Esophagus squamous epithelium (tissue), 5 donors: ENCODE data around the gene NAV2. TPM values are rescaled to one million over a fixed set of nuclear protein-coding genes. Genes with fewer than 3 reads are reported as not detected.
A peak's percentile ranks its signal among the peaks of the same experiment; 100 is the strongest.

ENCODE experiments used
- DNase-seq: peaks from one replicate; lab custom pipeline; 2025; lab: John Stamatoyannopoulos, UW
- H3K27ac ChIP-seq, 4 donors: fragments of 200-600 bp; sonication (generic); one replicate each; pipeline ENCODE4 v1.5.1; 2016 to 2019; ENCODE audit warnings: mild to moderate bottlenecking in 1 of 4
- H3K27me3 ChIP-seq, 4 donors: fragments of 200-600 bp; sonication (generic); 1 replicate in 3 of 4; 2 replicates in 1 of 4; pipeline versions ENCODE4 v1.5.1 to v1.6.0; 2017 to 2021; ENCODE audit warnings: antibody characterized with exemption in 1 of 4
- H3K36me3 ChIP-seq, 3 donors: fragments of 200-600 bp; sonication (generic); one replicate each; pipeline ENCODE4 v1.5.1; 2016 to 2019
- H3K4me1 ChIP-seq, 3 donors: fragments of 200-600 bp; sonication (generic); one replicate each; pipeline ENCODE4 v1.5.1; 2017 to 2019
- H3K4me3 ChIP-seq, 4 donors: fragments of 200-600 bp; sonication (generic); 1 replicate in 3 of 4; 2 replicates in 1 of 4; pipeline ENCODE4 v1.5.1; 2016 to 2019; ENCODE audit warnings: mild to moderate bottlenecking in 2 of 4, moderate library complexity in 1 of 4
- H3K9me3 ChIP-seq, 3 donors: fragments of 200-600 bp; sonication (generic); one replicate each; pipeline ENCODE4 v1.5.1; 2016 to 2019
- POLR2A ChIP-seq, 4 donors: fragments of 450-650 bp; IDR thresholded peaks; one replicate each; pipeline ENCODE4 v1.6.1; 2017; ENCODE audit warnings: antibody characterized with exemption in 4 of 4, mild to moderate bottlenecking in 4 of 4, moderate library complexity in 3 of 4
- WGBS, 2 donors: methylation state at CpG; one replicate each; pipeline ENCODE4 v1.1.5; 2018; 5-methylcytosine and 5-hydroxymethylcytosine counted together
- intact Hi-C: fragments of 100-400 bp; cut with DNase I; formaldehyde crosslinking; loops from one replicate; pipeline ENCODE4 v1.15.0; 2022
- total RNA-seq, 4 donors: library from RNA; depleted of rRNA; stranded (reverse); fragments of >200 nt; gene quantifications; one replicate each; pipeline ENCODE4 v1.1.0, GENCODE V29; 2016
- TF ChIP-seq, protein P1 (sequence below), 6 experiments: fragments of 450-650 bp in 4 of 6; fragments of 200-600 bp in 2 of 6; sonication (generic) in 2 of 6; IDR thresholded peaks; one replicate each; pipeline ENCODE4 v1.5.1; 2016 to 2019; ENCODE audit warnings: antibody characterized with exemption in 6 of 6, mild to moderate bottlenecking in 4 of 6, moderate library complexity in 4 of 6
- donor health status: DM: yes; HTN: yes; CAD: no.

Gene NAV2
- total RNA-seq, 4 donors from 2014 or later, result 4.9 to 19.1 (median 14.6) TPM

DNA sequence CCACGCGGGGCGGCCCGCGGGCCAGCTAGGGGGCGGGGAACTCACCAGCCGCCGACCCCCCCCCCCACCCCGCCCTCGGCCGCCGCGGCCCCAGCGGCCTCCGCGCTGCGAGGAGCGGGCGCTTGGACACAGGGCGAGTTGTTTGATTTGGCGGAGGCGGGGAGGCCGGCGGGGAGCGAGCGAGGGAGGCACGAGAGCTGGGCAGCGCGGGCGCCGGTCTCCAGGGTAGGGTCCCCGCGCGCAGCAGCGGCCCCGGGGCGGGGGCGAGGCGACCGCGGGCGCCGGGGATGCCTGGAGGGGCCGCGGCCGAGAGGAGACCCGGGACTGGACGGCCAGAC is 64.4 kb downstream of the NAV2 start:
- 2% methylated on average over 9 of the region's 48 CpGs; no CpG with 5 or more reads in 1 of the 2 donors for WGBS, 2 donors
- Histone ChIP-seq H3K9me3 (no peaks in the 10 kb centered on the region), H3K36me3 (no peaks in the 10 kb centered on the region), H3K27ac (peak overlapping the region in 2 of 4 donors; percentile 12 to 16), H3K4me3 (peak overlapping the region; percentile 35 to 72 (median 45)), H3K4me1 (peaks cover 8 to 28% (median 13%) of the 10 kb centered on the region in 3 donors), H3K27me3 (peaks cover 0 to 23% (median 0%) of the 10 kb centered on the region in 4 donors)
- intact Hi-C loops, result no loop called here
- TF ChIP-seq POLR2A (IDR thresholded peaks at IDR 0.05), result no peak
- TF ChIP-seq, protein P1, sequence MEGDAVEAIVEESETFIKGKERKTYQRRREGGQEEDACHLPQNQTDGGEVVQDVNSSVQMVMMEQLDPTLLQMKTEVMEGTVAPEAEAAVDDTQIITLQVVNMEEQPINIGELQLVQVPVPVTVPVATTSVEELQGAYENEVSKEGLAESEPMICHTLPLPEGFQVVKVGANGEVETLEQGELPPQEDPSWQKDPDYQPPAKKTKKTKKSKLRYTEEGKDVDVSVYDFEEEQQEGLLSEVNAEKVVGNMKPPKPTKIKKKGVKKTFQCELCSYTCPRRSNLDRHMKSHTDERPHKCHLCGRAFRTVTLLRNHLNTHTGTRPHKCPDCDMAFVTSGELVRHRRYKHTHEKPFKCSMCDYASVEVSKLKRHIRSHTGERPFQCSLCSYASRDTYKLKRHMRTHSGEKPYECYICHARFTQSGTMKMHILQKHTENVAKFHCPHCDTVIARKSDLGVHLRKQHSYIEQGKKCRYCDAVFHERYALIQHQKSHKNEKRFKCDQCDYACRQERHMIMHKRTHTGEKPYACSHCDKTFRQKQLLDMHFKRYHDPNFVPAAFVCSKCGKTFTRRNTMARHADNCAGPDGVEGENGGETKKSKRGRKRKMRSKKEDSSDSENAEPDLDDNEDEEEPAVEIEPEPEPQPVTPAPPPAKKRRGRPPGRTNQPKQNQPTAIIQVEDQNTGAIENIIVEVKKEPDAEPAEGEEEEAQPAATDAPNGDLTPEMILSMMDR (IDR thresholded peaks at IDR 0.05), result no peak
- no peak for DNase-seq

DNA sequence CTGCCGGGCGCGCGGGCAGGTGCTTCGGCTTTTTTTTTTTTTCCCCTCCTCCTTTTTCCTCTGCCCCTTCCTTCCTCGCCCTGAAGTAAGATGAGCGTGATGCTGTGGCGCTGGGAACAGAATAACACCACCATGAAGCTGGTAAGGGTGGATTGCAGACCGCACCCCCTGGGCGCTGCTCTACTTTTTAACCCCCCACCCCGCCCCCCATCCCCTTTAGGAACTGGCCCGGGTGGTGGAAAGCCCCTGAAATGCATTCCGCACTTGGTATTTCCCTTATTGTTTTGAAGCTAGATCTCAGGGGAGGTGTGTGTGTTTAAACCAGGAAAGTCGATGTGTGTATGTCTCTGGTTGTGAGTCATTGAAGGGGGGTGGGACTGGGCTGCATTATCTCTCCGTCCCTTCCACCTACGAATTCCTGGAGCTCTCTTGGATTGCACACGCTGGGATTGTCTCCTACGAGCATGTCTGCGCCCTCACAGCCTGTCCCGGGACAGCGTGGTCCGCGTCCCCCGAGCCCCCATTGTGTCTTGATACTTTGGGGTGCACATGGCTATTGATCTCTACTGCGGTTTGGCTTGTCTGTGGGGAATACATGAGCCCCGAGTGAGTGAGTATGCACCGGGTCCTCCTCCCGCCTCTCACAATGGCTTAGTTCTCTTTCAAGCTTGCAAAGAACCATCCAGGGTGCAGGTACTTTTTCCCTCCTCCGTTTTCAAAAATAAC is 64.9 kb downstream of the NAV2 start:
- 3 to 17% methylated on average over 22 to 23 of the region's 29 CpGs for WGBS, 2 donors

DNA sequence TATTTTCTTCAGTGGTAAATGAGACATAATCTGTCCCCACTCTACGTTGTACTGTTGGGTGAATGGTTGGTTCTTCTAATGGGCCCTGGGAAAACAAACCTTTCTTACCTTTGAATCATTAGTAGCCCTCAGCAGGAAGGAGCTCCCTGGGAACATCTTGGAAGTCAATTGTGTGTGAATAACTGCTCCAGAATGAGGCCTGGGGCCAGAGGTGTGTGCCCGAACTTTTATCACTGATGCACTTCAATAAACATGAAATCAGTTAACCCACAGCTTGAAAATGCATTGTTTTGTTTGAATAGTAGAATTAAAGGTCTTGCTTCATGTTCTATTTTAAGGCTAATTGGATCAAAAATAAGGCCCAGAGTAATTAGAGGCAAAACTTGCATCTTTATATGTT is 67.1 kb downstream of the NAV2 start:
- intact Hi-C loops, result no loop called here
- no peak overlapping the region for H3K27ac ChIP-seq
- DNase-seq, result no peak
- peaks cover 8 to 28% (median 13%) of the 10 kb centered on the region in 3 donors for H3K4me1 ChIP-seq
- TF ChIP-seq POLR2A (IDR thresholded peaks at IDR 0.05), result no peak
- TF ChIP-seq, protein P1 (IDR thresholded peaks at IDR 0.05), result no peak
- 64 to 68% methylated on average over 2 of the region's 2 CpGs for WGBS, 2 donors
- no peak overlapping the region for H3K4me3 ChIP-seq
- no peaks in the 10 kb centered on the region for H3K36me3 ChIP-seq
- no peaks in the 10 kb centered on the region for H3K9me3 ChIP-seq
- peaks cover 0 to 23% (median 0%) of the 10 kb centered on the region in 4 donors for H3K27me3 ChIP-seq

More for the DNA sequence above, 64.9 kb downstream of the NAV2 start:
- Histone ChIP-seq H3K27me3 (peaks cover 0 to 23% (median 0%) of the 10 kb centered on the region in 4 donors), H3K4me3 (peak overlapping the region; percentile 35 to 72 (median 45)), H3K27ac (peak overlapping the region in 2 of 4 donors; percentile 12 to 16), H3K36me3 (no peaks in the 10 kb centered on the region), H3K9me3 (no peaks in the 10 kb centered on the region), H3K4me1 (peaks cover 8 to 28% (median 13%) of the 10 kb centered on the region in 3 donors)
- TF ChIP-seq, protein P1 (IDR thresholded peaks at IDR 0.05), result no peak
- TF ChIP-seq POLR2A (IDR thresholded peaks at IDR 0.05), result no peak
- DNase-seq, result no peak
- intact Hi-C loops, result no loop called here

DNA sequence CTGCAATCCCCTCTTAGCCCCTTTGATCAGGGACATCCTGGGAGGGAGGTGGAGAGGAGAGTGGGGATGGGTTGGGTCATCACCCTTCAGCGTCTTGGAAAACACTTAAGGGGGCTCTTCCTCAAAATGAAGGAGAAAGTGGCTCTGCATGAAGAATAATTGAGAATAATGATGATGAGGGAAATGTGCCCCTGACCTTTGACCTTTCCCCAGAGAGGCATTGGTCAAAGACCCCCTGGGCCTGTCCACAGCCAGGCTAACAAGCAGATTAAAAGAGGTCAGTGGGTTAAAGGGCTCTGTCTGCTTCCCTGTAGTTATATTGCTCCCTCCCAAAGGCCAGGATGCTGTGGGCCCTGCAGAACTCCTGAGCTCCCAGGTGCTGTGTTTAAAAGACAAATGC is 68.7 kb downstream of the NAV2 start:
- H3K4me3 ChIP-seq, result no peak overlapping the region
- no peaks in the 10 kb centered on the region for H3K36me3 ChIP-seq
- peaks cover 0 to 16% (median 0%) of the 10 kb centered on the region in 4 donors for H3K27me3 ChIP-seq
- H3K4me1 ChIP-seq, result peaks cover 6 to 23% (median 13%) of the 10 kb centered on the region in 3 donors
- no CpG with 5 or more reads among the region's 1 CpG for WGBS, 2 donors
- no peak overlapping the region for H3K27ac ChIP-seq
- no peak for TF ChIP-seq POLR2A (IDR thresholded peaks at IDR 0.05)
- TF ChIP-seq, protein P1 (IDR thresholded peaks at IDR 0.05), result no peak
- no peak for DNase-seq
- no peaks in the 10 kb centered on the region for H3K9me3 ChIP-seq
- intact Hi-C loops, result no loop called here

DNA sequence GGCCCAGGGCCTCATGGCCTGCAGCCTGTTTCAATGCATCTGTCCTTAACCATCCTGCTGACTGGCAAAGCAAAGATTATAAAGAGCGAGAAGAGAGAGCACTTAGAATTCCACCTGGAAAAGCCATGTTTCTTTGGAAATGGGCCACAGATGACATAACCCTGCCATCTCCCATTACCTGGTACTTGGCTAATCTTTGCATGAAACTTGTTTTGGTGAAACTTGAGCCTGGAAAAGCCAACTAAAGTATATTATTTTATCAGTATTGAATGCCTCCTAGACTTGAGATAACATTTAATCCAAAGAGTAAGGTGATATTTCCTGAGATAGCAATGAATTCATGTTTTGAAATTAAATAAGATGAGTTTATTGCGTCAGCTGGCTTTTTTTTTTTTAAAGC is 72.6 kb downstream of the NAV2 start:
- no peak for DNase-seq
- intact Hi-C loops, result no loop called here
- TF ChIP-seq, protein P1 (IDR thresholded peaks at IDR 0.05), result no peak
- no peak for TF ChIP-seq POLR2A (IDR thresholded peaks at IDR 0.05)
- H3K27ac ChIP-seq, result no peak overlapping the region
- no peak overlapping the region for H3K4me3 ChIP-seq
- H3K27me3 ChIP-seq, result no peaks in the 10 kb centered on the region
- H3K36me3 ChIP-seq, result no peaks in the 10 kb centered on the region
- H3K9me3 ChIP-seq, result no peaks in the 10 kb centered on the region
- H3K4me1 ChIP-seq, result peaks cover 0 to 11% (median 0%) of the 10 kb centered on the region in 3 donors
- 89 to 91% methylated on average over 2 of the region's 2 CpGs for WGBS, 2 donors
